Lung microvascular endothelial cell (primary cell): ENCODE measurements around the gene SLC6A11. TPM values are rescaled to one million over a fixed set of nuclear protein-coding genes. Genes with fewer than 3 reads are reported as not detected.

ENCODE experiments used
- DNase-seq, 2 donors: peaks; one replicate each; pipeline versions ENCODE4 v3.0.0 to v3.0.0-alpha.2; 2010; ENCODE audit warnings: low read depth in 2 of 2
- total RNA-seq: library from RNA; depleted of rRNA; stranded (reverse); fragments of >200 nt; gene quantifications from 2 replicates; pipeline ENCODE4 v1.2.1, GENCODE V29; 2014

Gene SLC6A11
- total RNA-seq, 1 donor from 2014 or later, result not detected

GRCh38 chr3:10841100-10841499 is 25.1 kb downstream of the SLC6A11 start:
- no peak for DNase-seq

- DNase-seq, result no peak
These were observed 27.4 kb downstream of the SLC6A11 start for GRCh38 chr3:10843378-10843777.

DNA sequence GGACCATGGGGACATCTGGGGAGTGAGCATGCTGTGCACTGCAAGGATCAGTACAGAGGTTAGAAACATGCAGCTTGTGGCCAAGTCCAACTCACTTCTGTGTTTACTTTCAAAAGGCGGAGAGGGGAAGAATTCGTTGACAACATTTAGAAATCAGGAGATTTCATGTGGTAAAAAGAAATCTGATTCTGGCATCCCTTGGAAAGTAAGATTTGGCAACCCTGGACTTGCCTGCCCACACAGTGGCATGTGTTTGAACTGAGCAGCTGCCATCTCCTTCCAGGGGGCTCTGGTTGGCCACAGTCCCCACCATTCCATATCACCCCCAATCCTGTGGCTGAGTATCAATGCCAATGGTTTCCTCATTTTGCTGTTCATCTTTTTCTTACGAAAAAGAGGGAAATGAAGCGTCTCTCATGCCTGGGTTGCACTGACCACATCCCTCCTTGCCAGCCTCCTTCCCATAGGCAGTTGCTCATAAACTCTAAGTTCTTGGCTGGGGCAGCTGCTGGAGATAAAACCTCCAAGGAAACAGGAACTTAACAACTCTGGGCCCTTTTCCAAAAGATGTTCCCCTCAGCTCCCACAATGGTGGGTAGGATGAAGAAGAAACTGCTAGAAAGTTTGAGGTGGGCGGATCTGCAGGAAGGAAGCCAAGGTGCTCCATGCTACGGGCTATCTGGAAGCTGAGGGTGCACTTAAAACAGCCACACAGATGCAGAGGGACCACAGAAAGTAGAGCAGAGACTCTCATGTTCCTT is 29.2 kb downstream of the SLC6A11 start:
- DNase-seq, result no peak

GRCh38 chr3:10845839-10846656 is 30.0 kb downstream of the SLC6A11 start:
- DNase-seq, result no peak

GRCh38 chr3:10846657-10846975 is 30.6 kb downstream of the SLC6A11 start:
- DNase-seq, result no peak

GRCh38 chr3:10848261-10848660 is 32.2 kb downstream of the SLC6A11 start:
- DNase-seq, result no peak

DNA sequence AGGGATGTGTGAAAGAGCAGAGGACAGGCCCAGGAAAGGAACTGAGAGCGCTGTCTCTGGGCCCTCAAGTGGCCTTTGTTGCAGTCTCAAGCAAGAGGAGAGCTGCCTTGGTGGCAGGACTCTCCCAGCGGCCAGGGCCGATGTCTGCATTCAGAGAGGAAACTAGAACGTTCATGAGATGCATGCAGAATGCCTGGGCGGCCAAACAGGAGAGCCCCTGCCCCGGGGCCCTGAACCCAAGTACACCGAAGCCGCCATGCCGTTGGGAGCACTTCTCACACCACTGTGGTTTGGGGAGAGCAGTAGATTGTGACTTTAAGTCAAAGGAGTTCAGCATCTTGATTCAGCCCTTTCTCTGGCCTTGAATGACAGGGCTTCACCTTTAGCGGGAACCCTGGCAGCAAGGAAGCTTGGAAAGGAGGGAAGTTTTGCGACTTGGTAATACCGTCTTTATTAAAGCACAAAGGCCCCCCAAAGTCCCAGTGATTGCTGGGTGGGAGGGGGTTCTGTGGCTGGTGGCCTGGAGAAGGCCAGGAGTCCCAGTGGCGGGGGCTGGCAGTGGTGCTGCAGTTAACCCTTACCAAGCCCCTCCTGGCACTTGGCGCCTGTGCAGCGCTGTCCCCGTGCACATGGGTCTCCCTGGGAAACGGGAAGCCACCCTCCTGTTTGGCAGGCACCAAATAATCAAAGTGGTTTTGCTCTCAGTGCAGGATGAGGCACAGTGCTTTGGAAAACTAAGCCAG is 36.2 kb downstream of the SLC6A11 start:
- DNase-seq, result no peak

DNA sequence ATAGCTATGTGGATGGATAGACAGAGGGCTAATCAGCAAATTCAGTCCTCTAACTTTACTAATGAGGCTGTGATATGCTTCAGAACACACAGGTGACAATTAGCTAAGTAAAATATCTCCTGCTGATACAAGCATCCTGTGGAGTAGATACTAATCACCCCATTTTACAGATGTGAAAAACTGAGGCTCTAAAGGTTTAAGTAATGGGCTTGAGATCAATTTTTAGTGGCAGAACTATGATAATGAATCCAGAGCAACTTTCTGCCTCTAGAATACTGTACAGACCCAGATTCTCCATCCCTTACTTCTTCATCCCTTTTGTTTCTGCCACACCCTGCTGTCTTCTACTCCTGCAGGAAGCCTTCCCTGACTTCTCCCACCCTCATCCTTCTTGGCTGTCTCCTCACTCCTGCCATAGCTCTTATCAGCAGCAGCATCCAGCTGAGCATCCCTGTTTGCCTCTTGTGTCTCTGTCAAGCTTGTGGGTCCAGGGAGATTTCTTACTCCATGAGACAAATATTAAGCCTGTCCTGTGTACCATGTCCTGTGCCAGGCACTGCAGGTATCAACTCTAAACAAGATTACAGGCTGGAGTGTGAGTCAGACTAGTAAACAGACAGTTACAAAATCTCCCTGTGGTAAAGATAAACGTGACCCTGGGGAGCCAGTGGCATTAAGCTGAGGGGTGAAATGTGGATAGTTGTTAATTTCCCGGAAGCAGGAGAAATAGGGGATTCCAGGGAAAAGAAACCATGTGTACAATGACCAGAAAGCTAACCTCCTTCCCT is 39.2 kb downstream of the SLC6A11 start:
- no peak for DNase-seq

- DNase-seq, result peak in 1 of 2 donors; percentile 2
These were observed 40.0 kb downstream of the SLC6A11 start for GRCh38 chr3:10855871-10856662.

- no peak for DNase-seq
These were observed 41.2 kb downstream of the SLC6A11 start for GRCh38 chr3:10857235-10857634.

- no peak for DNase-seq
These were observed 42.1 kb downstream of the SLC6A11 start for GRCh38 chr3:10858091-10858490.

DNA sequence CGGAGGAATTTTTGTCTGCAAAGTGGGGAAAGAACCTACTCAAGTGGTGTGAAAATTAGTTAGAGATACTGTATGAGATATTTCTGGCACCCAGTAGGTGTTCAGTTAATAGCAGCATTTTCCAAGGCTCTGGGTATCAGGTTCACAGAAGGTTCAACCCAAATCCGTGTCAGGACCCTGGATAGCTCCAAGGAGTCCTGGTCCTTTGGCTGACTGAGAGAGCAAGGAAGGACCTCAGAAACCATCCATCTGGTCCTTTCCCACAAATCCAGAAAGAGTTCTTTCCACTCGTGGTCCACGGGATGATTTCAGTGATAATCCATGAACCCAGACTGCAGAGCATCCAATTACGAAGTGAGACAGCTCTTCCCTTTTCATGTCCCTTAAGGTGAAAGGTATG is 51.4 kb downstream of the SLC6A11 start:
- peak in 1 of 2 donors; percentile 18 for DNase-seq

DNA sequence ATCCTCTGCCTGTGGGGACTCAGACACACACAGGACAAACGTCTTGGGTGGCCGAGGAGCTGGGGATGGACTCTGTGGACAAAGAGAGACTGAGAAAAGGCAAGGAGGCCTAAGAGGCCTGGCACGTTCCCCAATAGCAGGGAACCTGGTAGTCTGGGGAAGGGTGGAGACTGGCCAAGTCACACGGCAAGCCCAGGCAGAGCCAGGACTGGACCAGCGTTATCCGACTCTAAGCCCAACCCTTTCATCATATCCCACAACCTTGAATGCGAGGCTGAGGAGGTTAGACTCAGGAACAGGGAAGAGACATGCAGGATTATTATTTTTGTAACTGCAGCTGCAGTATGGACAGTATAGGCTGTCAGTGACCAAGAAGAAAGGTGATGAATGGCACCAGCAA is 53.4 kb downstream of the SLC6A11 start:
- no peak for DNase-seq

- no peak for DNase-seq
These were observed 54.3 kb downstream of the SLC6A11 start for GRCh38 chr3:10870296-10870695.

GRCh38 chr3:10873415-10873814 is 57.4 kb downstream of the SLC6A11 start:
- DNase-seq, result no peak

DNA sequence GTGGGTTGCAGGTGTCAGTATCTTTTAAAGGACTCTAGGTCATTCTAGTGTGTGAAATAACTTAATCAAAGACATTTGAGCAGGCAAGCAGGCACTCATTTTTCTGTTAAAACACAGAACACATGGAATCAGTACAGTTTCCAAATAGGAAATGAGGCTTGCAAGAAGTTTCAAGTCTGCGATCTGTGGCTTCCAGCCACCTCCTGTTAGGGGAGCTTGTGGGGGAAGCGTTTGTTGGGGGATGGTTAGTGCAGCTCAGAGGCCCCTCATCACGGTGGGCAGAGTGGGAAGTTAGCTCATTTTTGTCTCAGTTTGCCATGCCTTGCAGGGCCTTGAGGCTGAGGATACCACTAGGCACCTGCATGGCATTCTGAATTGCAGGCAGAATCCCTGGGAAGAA is 59.9 kb downstream of the SLC6A11 start:
- DNase-seq, result no peak

- DNase-seq, result peak in 1 of 2 donors; percentile 23
These were observed 60.6 kb downstream of the SLC6A11 start for GRCh38 chr3:10876661-10877060.

GRCh38 chr3:10882851-10883250 is 66.8 kb downstream of the SLC6A11 start:
- DNase-seq, result peak in 1 of 2 donors; percentile 5

GRCh38 chr3:10883478-10884234 is 67.6 kb downstream of the SLC6A11 start:
- peak; percentile 17 to 54 for DNase-seq

DNA sequence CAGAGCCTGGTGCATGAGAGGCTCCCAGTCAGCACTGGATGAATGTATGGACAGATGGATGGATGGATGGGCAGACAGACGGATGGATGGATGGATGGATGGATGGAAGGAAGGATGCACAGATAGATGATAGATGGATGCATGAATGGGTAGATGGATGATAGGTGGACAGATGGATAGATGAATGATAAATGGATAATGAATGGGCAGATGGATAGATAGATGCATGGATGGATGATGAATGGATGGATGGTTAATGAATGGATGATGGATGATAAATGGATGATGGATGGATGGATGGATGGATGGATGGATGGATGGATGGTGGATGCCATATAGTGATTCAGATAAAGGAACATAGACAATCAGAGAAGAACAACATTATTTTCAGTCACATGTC is 71.0 kb downstream of the SLC6A11 start:
- no peak for DNase-seq
